Measurements from ENCODE around the gene TEX48.

Gene TEX48

GRCh38 chr9:114652776-114653555, 29.0 kb downstream of the TEX48 start:
- no peaks in the 10 kb centered on the region for H3K36me3 ChIP-seq (ENCODE audit: insufficient read depth, low read length)
- TF ChIP-seq CTCF (IDR thresholded peaks at IDR 0.05; ENCODE audit: borderline replicate concordance, extremely low read depth, low read length, poor library complexity, severe bottlenecking) = no peak
- no peak for TF ChIP-seq EZH2 (IDR thresholded peaks at IDR 0.05; ENCODE audit: borderline replicate concordance, low read depth, low read length, severe bottlenecking)
- peaks cover 4% of the 10 kb centered on the region for H3K4me1 ChIP-seq (ENCODE audit: insufficient read depth, low read length)
- ATAC-seq (ENCODE audit: insufficient read depth, low read depth) = peak; percentile 48; the same call in 2 of the 3 replicates
- H3K27me3 ChIP-seq (ENCODE audit: insufficient read depth, low read length, poor library complexity) = no peaks in the 10 kb centered on the region
- no peaks in the 10 kb centered on the region for H3K9me3 ChIP-seq (ENCODE audit: insufficient read depth, low read length, severe bottlenecking)
- H3K9ac ChIP-seq (ENCODE audit: low read depth, low read length) = no peak overlapping the region
- no peak overlapping the region for H3K4me2 ChIP-seq (ENCODE audit: insufficient read depth, low read length)
- H3K79me2 ChIP-seq (ENCODE audit: insufficient read depth, low read length) = no peaks in the 10 kb centered on the region
- H3K27ac ChIP-seq (ENCODE audit: low read length) = peak overlapping the region; percentile 15
- H4K20me1 ChIP-seq (ENCODE audit: insufficient read depth, low read length) = no peaks in the 10 kb centered on the region
- no peak overlapping the region for H3K4me3 ChIP-seq (ENCODE audit: low read depth in 1 of 2, low read length in 2 of 2)
- peak overlapping the region; percentile 53 for H2AFZ ChIP-seq (ENCODE audit: low read depth, low read length)
- DNase-seq = no peak

GRCh38 chr9:114643896-114644295, 38.1 kb downstream of the TEX48 start:
- Histone ChIP-seq H4K20me1 (ENCODE audit: insufficient read depth, low read length) (no peaks in the 10 kb centered on the region), H3K79me2 (ENCODE audit: insufficient read depth, low read length) (no peaks in the 10 kb centered on the region), H3K9ac (ENCODE audit: low read depth, low read length) (no peak overlapping the region), H3K36me3 (ENCODE audit: insufficient read depth, low read length) (peaks cover 49% of the 10 kb centered on the region), H3K27ac (ENCODE audit: low read length) (no peak overlapping the region), H3K27me3 (ENCODE audit: insufficient read depth, low read length, poor library complexity) (no peaks in the 10 kb centered on the region), H3K4me1 (ENCODE audit: insufficient read depth, low read length) (no peaks in the 10 kb centered on the region), H2AFZ (ENCODE audit: low read depth, low read length) (no peak overlapping the region), H3K4me2 (ENCODE audit: insufficient read depth, low read length) (no peak overlapping the region), H3K9me3 (ENCODE audit: insufficient read depth, low read length, severe bottlenecking) (no peaks in the 10 kb centered on the region), H3K4me3 (ENCODE audit: low read depth in 1 of 2, low read length in 2 of 2) (no peak overlapping the region)
- DNase-seq = no peak
- TF ChIP-seq EZH2 (IDR thresholded peaks at IDR 0.05; ENCODE audit: borderline replicate concordance, low read depth, low read length, severe bottlenecking) (no peak), CTCF (IDR thresholded peaks at IDR 0.05; ENCODE audit: borderline replicate concordance, extremely low read depth, low read length, poor library complexity, severe bottlenecking) (no peak)
- ATAC-seq (ENCODE audit: insufficient read depth, low read depth) = no peak

- Histone ChIP-seq H3K9ac (ENCODE audit: low read depth, low read length) (no peak overlapping the region), H3K4me2 (ENCODE audit: insufficient read depth, low read length) (no peak overlapping the region), H3K9me3 (ENCODE audit: insufficient read depth, low read length, severe bottlenecking) (no peaks in the 10 kb centered on the region), H3K79me2 (ENCODE audit: insufficient read depth, low read length) (no peaks in the 10 kb centered on the region), H3K27ac (ENCODE audit: low read length) (no peak overlapping the region), H3K36me3 (ENCODE audit: insufficient read depth, low read length) (peaks cover 58% of the 10 kb centered on the region), H3K4me1 (ENCODE audit: insufficient read depth, low read length) (no peaks in the 10 kb centered on the region), H3K27me3 (ENCODE audit: insufficient read depth, low read length, poor library complexity) (no peaks in the 10 kb centered on the region), H2AFZ (ENCODE audit: low read depth, low read length) (no peak overlapping the region), H4K20me1 (ENCODE audit: insufficient read depth, low read length) (no peaks in the 10 kb centered on the region), H3K4me3 (ENCODE audit: low read depth in 1 of 2, low read length in 2 of 2) (no peak overlapping the region)
- DNase-seq (no peak), ATAC-seq (ENCODE audit: insufficient read depth, low read depth) (no peak)
- TF ChIP-seq EZH2 (IDR thresholded peaks at IDR 0.05; ENCODE audit: borderline replicate concordance, low read depth, low read length, severe bottlenecking) (no peak), CTCF (IDR thresholded peaks at IDR 0.05; ENCODE audit: borderline replicate concordance, extremely low read depth, low read length, poor library complexity, severe bottlenecking) (no peak)
Measured at GRCh38 chr9:114643001-114643400, 39.0 kb downstream of the TEX48 start.
